A549 (cell line): Measurements from ENCODE around the gene PBXIP1. TPM values are rescaled to one million over a fixed set of nuclear protein-coding genes. Genes with fewer than 3 reads are reported as not detected.

ENCODE experiments used
- ATAC-seq, 2 experiments: fragments of 200-7000 bp in 1 of 2; fragments of >200 bp in 1 of 2; cut with Nextera tagmentation in 1 of 2; cut with Tn5 transposase in 1 of 2; 3 replicates each; pipeline versions ENCODE4 v1.8.0 to v1.9.1; 2018 to 2020; ENCODE audit warnings: mild to moderate bottlenecking in 1 of 2, moderate library complexity in 1 of 2
- CTCF ChIA-PET: fragments of 300-600 bp; sonication (Branson Sonifier 250); formaldehyde crosslinking; extraction: SDS; loops from one replicate; lab custom pipeline; 2021; ENCODE audit warnings: antibody characterized with exemption, inconsistent platforms; lab: Yijun Ruan, JAX
- POLR2A ChIA-PET: fragments of 350-600 bp; formaldehyde crosslinking; extraction: SDS; loops from one replicate; lab custom pipeline; 2021; ENCODE audit warnings: antibody characterized with exemption, inconsistent platforms; lab: Yijun Ruan, JAX
- DNase-seq, 2 experiments: peaks; one replicate each; pipeline versions ENCODE4 v3.0.0 to v3.0.0-alpha.2; 2011 to 2016; ENCODE audit warnings: low read depth in 1 of 2, low spot score in 1 of 2
- FAIRE-seq: peaks from 2 replicates; lab custom pipeline; 2011; peaks lifted over from hg19 to GRCh38; lab: Jason Lieb, UNC
- H3K27ac ChIP-seq, 2 experiments: fragments of >200 bp; sonication (Bioruptor Twin); formaldehyde crosslinking; 3 replicates each; pipeline ENCODE4 v1.5.1; 2016 to 2017
- H3K4me1 ChIP-seq: fragments of >200 bp; sonication (Bioruptor Twin); formaldehyde crosslinking; 3 replicates; pipeline ENCODE4 v1.6.1; 2016
- H3K4me2 ChIP-seq: fragments of >200 bp; sonication (Bioruptor Twin); formaldehyde crosslinking; 3 replicates; pipeline ENCODE4 v1.6.1; 2016
- H3K4me3 ChIP-seq: fragments of >200 bp; sonication (Bioruptor Twin); formaldehyde crosslinking; 3 replicates; pipeline ENCODE4 v1.5.1; 2016
- H3K9me3 ChIP-seq: fragments of >200 bp; sonication (Bioruptor Twin); formaldehyde crosslinking; 3 replicates; pipeline ENCODE4 v1.6.1; 2016
- BHLHE40 ChIP-seq: IDR thresholded peaks from 2 replicates; pipeline ENCODE4 v1.6.1; 2012; ENCODE audit warnings: low read depth, low read length, inconsistent platforms
- CBX2 ChIP-seq: fragments of 200-600 bp; sonication (generic); IDR thresholded peaks from 2 replicates; pipeline ENCODE4 v1.6.1; 2016; ENCODE audit warnings: low read depth, mild to moderate bottlenecking, borderline replicate concordance
- EHF ChIP-seq: fragments of 250-450 bp; sonication (Bioruptor Pico); IDR thresholded peaks from 2 replicates; pipeline ENCODE4 v1.5.0; 2020; ENCODE audit warnings: mild to moderate bottlenecking
- FOSL2 ChIP-seq, 2 experiments: fragments of 450-650 bp in 1 of 2; fragments of >200 bp in 1 of 2; sonication (Bioruptor Twin) in 1 of 2; formaldehyde crosslinking; IDR thresholded peaks; 2 replicates each; pipeline versions ENCODE4 v1.5.0 to v1.6.1; 2016 to 2020; ENCODE audit warnings: mild to moderate bottlenecking in 1 of 2, moderate library complexity in 1 of 2
- FOXS1 ChIP-seq: fragments of 250-450 bp; sonication (Bioruptor Pico); IDR thresholded peaks from 2 replicates; pipeline ENCODE4 v1.5.0; 2020; ENCODE audit warnings: mild to moderate bottlenecking, moderate library complexity
- HOXB5 ChIP-seq: fragments of 250-450 bp; sonication (Bioruptor Pico); IDR thresholded peaks from 2 replicates; pipeline ENCODE4 v1.5.0; 2020; ENCODE audit warnings: mild to moderate bottlenecking, moderate library complexity
- JUN ChIP-seq, 2 experiments: fragments of >200 bp; sonication (Bioruptor Twin); formaldehyde crosslinking; IDR thresholded peaks; 2 replicates in 1 of 2; 3 replicates in 1 of 2; pipeline ENCODE4 v1.6.1; 2016 to 2017
- MAFK ChIP-seq: fragments of 450-650 bp; IDR thresholded peaks from 2 replicates; pipeline ENCODE4 v1.6.1; 2014; ENCODE audit not compliant: partially characterized antibody
- MAZ ChIP-seq: fragments of 150-350 bp; IDR thresholded peaks from 2 replicates; pipeline ENCODE4 v1.6.1; 2014; ENCODE audit warnings: antibody characterized with exemption, low read depth, low read length, borderline replicate concordance
- NR3C1 ChIP-seq: fragments of >200 bp; sonication (Bioruptor Twin); formaldehyde crosslinking; IDR thresholded peaks from 3 replicates; pipeline ENCODE4 v1.6.1; 2017
- PHF8 ChIP-seq: fragments of 200-600 bp; sonication (generic); IDR thresholded peaks from 2 replicates; pipeline ENCODE4 v1.6.1; 2016; ENCODE audit warnings: low read depth, mild to moderate bottlenecking, antibody characterized with exemption, moderate library complexity, borderline replicate concordance
- RAD21 ChIP-seq, 2 experiments: fragments of >200 bp in 1 of 2; sonication (Bioruptor Twin) in 1 of 2; formaldehyde crosslinking in 1 of 2; IDR thresholded peaks in 1 of 2; conservative IDR thresholded peaks in 1 of 2; 2 replicates in 1 of 2; 3 replicates in 1 of 2; pipeline ENCODE4 v1.6.1; 2012 to 2018; ENCODE audit warnings: inconsistent platforms in 1 of 2
- RNF2 ChIP-seq: fragments of 200-600 bp; sonication (generic); IDR thresholded peaks from 2 replicates; pipeline ENCODE4 v1.6.1; 2016; ENCODE audit warnings: low read depth, mild to moderate bottlenecking, antibody characterized with exemption, moderate library complexity, borderline replicate concordance
- SREBF2 ChIP-seq: fragments of 450-650 bp; IDR thresholded peaks from 2 replicates; pipeline ENCODE4 v1.6.1; 2014; ENCODE audit warnings: mild to moderate bottlenecking, moderate library complexity
- TFCP2L1 ChIP-seq: fragments of 250-450 bp; sonication (Bioruptor Pico); IDR thresholded peaks from 2 replicates; pipeline ENCODE4 v1.5.0; 2021; ENCODE audit warnings: mild to moderate bottlenecking
- ZC3H11A ChIP-seq: fragments of 450-650 bp; IDR thresholded peaks from 2 replicates; pipeline ENCODE4 v1.6.1; 2014; ENCODE audit warnings: antibody characterized with exemption, mild to moderate bottlenecking
- WGBS: methylation state at CpG from one replicate; pipeline ENCODE4 v1.1.6; 2017; ENCODE audit errors: missing lambda C conversion rate; 5-methylcytosine and 5-hydroxymethylcytosine counted together
- polyA plus RNA-seq, 4 experiments: library from polyadenylated mRNA; depleted of rRNA in 3 of 4; stranded (reverse); fragments of >200 nt; fragmentation: RNase III in 1 of 4; extraction: RNeasy Plus Mini Kit Qiagen cat#74134 plus additional on column Dnase treatment in 1 of 4; gene quantifications; 2 replicates in 3 of 4; 3 replicates in 1 of 4; pipeline ENCODE4 v1.2.3, GENCODE V29; 2011 to 2017
- TF ChIP-seq, protein P1 (sequence below): fragments of 250-450 bp; sonication (Bioruptor Pico); IDR thresholded peaks from 2 replicates; pipeline ENCODE4 v1.5.0; 2021; ENCODE audit warnings: mild to moderate bottlenecking, moderate library complexity, borderline replicate concordance
- TF ChIP-seq, protein P2 (sequence below): fragments of 200-600 bp; sonication (generic); IDR thresholded peaks from 2 replicates; pipeline ENCODE4 v1.6.1; 2016; ENCODE audit warnings: antibody characterized with exemption, mild to moderate bottlenecking, moderate library complexity
- TF ChIP-seq, protein P3 (sequence below): IDR thresholded peaks from 2 replicates; pipeline ENCODE4 v1.6.1; 2012
- TF ChIP-seq, protein P4 (sequence below): fragments of >200 bp; sonication (Bioruptor Twin); formaldehyde crosslinking; IDR thresholded peaks from 3 replicates; pipeline ENCODE4 v1.5.1; 2016
- TF ChIP-seq, protein P5 (sequence below): fragments of >200 bp; sonication (Bioruptor Twin); formaldehyde crosslinking; IDR thresholded peaks from 2 replicates; pipeline ENCODE4 v1.6.1; 2016
- TF ChIP-seq, protein P6 (sequence below): fragments of >200 bp; sonication (Bioruptor Twin); formaldehyde crosslinking; IDR thresholded peaks from 3 replicates; pipeline ENCODE4 v1.6.1; 2016

PBXIP1 gene
- polyA plus RNA-seq, 2 of the 4 experiments (the other 2 are of a cell fraction), result 15.0 to 20.8 TPM

DNA sequence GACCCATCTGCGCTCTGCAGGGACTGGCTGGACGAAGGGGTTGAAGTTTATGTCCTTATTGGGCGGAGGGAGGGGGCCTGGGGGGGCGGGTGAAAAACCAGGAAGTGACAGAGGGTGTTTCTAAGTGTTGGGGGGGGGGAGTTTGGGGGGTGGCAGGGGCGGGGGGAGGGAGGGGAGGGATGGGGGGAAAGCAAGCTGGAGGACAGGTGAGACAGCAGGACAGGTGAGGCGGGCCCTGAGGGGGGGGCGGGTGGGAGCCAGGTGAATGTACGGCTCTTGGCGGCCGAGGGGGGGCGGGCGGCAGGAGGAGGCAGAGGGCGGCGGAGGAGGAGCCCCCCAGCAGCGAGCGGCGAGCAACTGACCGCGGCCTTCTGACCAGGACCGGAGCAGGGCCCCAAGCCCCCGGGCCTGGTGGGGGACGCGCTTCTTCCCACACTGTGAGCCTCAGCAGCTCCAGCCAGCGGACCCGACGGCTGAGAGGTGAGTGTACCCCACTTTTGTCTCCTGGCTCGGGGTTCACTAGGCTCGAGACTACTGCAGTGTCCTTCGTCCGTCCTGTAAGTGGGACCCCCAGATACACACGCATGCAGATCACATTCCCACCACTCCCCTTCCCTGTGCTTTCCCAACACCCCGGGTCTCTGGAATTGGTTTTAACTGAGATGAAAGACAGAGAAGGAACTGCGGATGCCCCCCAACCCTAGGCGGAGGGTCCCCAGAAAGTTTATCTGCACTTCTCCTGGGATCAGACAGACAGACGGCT, 46.7 kb upstream of the PBXIP1 start, which contains the start of gene ZBTB7B:
TSS of gene ZBTB7B (plus strand) at position 339 of the 763 bp plus-strand sequence. CDS start 11,859 bp downstream, outside the sequence.
- FAIRE-seq, result no peak

DNA sequence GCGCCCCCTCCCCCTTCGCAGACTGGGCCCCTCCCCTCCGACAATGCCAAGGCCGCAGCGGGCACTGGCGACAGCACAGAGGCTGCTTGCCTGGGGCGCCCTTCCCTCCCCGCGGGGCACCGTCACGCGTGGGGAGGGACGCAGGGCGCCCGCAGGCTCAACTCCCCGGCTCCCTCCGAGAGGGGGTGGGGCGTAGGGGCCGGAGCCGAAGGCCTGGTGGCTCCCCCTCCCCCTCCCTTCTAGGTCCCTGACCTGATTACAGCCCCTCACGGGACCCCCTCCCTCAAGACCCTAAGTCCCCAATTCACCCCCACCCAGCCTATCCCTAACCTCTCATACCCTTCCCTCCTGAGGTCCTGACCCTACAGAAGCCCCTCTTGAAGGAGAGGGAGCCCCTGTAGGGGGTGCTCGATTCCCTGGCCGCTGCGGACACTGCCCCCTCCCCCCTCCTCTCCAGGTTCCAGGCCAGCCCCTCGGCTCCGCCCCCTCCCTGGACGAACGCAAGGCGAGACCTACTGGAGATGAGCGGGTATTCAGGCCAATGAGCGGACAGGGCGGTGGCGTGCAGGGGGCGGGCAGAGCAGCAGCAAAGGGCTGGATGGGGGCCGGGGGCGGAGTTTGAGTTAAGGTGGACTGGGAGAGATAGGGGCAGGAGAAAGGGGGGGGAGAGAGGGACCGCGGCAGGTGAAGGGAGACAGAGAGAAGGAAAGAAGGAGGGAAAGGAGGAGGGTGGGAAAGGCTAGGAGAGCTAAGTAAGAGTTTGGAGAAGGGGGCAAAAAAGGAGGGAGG, 46.0 kb upstream of the PBXIP1 start:
- Histone ChIP-seq H3K4me3 (peak overlapping the region; percentile 80), H3K4me2 (peak overlapping the region; percentile 99), H3K9me3 (no peaks in the 10 kb centered on the region), H3K27ac (peak overlapping the region; percentile 98 to 100), H3K4me1 (peaks cover 43% of the 10 kb centered on the region)
- FAIRE-seq (no peak), ATAC-seq (peak; percentile 51 to 73), DNase-seq (peak; percentile 96 to 100)
- ChIA-PET POLR2A (interaction anchor here (0.5 to 4.8 kb wide), 13 partner anchors 9 to 226 kb away, joined by 3 to 52 read pairs (median 5); partner anchors contain the start of genes CKS1B, FLAD1, PMVK and PYGO2), CTCF (interaction anchor here (1.0 kb wide), 1 partner anchor 84 kb away, joined by 5 read pairs; no protein-coding TSS in a partner anchor)
- WGBS, result 0% methylated on average over 9 of the region's 38 CpGs
- TF ChIP-seq RAD21 (conservative IDR thresholded peaks at IDR 0.05 in 1 of 2, IDR thresholded peaks at IDR 0.05 in 1 of 2) (peak; percentile 37 to 62), TFCP2L1 (no peak), FOSL2 (IDR thresholded peaks at IDR 0.05) (no peak), FOSL2 (CRISPR knock-in tag; IDR thresholded peaks at IDR 0.05) (0 out of 2 replicates have a peak, but pooled peaks have one; percentile 2), EHF (no peak), RNF2 (no peak), JUN (IDR thresholded peaks at IDR 0.05) (no peak; a peak in 1 of 5 replicates), NR3C1 (no peak), MAFK (no peak), BHLHE40 (peak; percentile 86), ZC3H11A (no peak), SREBF2 (no peak), FOXS1 (CRISPR knock-in tag) (no peak), HOXB5 (CRISPR knock-in tag) (no peak)
- TF ChIP-seq, protein P1, sequence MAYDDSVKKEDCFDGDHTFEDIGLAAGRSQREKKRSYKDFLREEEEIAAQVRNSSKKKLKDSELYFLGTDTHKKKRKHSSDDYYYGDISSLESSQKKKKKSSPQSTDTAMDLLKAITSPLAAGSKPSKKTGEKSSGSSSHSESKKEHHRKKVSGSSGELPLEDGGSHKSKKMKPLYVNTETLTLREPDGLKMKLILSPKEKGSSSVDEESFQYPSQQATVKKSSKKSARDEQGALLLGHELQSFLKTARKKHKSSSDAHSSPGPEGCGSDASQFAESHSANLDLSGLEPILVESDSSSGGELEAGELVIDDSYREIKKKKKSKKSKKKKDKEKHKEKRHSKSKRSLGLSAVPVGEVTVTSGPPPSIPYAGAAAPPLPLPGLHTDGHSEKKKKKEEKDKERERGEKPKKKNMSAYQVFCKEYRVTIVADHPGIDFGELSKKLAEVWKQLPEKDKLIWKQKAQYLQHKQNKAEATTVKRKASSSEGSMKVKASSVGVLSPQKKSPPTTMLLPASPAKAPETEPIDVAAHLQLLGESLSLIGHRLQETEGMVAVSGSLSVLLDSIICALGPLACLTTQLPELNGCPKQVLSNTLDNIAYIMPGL, result no peak
- TF ChIP-seq, protein P2, sequence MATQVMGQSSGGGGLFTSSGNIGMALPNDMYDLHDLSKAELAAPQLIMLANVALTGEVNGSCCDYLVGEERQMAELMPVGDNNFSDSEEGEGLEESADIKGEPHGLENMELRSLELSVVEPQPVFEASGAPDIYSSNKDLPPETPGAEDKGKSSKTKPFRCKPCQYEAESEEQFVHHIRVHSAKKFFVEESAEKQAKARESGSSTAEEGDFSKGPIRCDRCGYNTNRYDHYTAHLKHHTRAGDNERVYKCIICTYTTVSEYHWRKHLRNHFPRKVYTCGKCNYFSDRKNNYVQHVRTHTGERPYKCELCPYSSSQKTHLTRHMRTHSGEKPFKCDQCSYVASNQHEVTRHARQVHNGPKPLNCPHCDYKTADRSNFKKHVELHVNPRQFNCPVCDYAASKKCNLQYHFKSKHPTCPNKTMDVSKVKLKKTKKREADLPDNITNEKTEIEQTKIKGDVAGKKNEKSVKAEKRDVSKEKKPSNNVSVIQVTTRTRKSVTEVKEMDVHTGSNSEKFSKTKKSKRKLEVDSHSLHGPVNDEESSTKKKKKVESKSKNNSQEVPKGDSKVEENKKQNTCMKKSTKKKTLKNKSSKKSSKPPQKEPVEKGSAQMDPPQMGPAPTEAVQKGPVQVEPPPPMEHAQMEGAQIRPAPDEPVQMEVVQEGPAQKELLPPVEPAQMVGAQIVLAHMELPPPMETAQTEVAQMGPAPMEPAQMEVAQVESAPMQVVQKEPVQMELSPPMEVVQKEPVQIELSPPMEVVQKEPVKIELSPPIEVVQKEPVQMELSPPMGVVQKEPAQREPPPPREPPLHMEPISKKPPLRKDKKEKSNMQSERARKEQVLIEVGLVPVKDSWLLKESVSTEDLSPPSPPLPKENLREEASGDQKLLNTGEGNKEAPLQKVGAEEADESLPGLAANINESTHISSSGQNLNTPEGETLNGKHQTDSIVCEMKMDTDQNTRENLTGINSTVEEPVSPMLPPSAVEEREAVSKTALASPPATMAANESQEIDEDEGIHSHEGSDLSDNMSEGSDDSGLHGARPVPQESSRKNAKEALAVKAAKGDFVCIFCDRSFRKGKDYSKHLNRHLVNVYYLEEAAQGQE, result no peak
- TF ChIP-seq, protein P3, sequence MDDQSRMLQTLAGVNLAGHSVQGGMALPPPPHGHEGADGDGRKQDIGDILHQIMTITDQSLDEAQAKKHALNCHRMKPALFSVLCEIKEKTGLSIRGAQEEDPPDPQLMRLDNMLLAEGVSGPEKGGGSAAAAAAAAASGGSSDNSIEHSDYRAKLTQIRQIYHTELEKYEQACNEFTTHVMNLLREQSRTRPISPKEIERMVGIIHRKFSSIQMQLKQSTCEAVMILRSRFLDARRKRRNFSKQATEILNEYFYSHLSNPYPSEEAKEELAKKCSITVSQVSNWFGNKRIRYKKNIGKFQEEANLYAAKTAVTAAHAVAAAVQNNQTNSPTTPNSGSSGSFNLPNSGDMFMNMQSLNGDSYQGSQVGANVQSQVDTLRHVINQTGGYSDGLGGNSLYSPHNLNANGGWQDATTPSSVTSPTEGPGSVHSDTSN, result peak; percentile 84
- TF ChIP-seq, protein P4, sequence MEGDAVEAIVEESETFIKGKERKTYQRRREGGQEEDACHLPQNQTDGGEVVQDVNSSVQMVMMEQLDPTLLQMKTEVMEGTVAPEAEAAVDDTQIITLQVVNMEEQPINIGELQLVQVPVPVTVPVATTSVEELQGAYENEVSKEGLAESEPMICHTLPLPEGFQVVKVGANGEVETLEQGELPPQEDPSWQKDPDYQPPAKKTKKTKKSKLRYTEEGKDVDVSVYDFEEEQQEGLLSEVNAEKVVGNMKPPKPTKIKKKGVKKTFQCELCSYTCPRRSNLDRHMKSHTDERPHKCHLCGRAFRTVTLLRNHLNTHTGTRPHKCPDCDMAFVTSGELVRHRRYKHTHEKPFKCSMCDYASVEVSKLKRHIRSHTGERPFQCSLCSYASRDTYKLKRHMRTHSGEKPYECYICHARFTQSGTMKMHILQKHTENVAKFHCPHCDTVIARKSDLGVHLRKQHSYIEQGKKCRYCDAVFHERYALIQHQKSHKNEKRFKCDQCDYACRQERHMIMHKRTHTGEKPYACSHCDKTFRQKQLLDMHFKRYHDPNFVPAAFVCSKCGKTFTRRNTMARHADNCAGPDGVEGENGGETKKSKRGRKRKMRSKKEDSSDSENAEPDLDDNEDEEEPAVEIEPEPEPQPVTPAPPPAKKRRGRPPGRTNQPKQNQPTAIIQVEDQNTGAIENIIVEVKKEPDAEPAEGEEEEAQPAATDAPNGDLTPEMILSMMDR, result peak; percentile 46
- TF ChIP-seq, protein P5, sequence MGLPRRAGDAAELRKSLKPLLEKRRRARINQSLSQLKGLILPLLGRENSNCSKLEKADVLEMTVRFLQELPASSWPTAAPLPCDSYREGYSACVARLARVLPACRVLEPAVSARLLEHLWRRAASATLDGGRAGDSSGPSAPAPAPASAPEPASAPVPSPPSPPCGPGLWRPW, result no peak

More for the DNA sequence above, 46.7 kb upstream of the PBXIP1 start, which contains the start of gene ZBTB7B:
- Histone ChIP-seq H3K4me1 (peaks cover 51% of the 10 kb centered on the region), H3K27ac (peak within 1 kb of the TSS; percentile 98 to 100), H3K4me2 (peak within 1 kb of the TSS; percentile 99), H3K4me3 (peak within 1 kb of the TSS; percentile 80), H3K9me3 (no peaks in the 10 kb centered on the region)
- peak in 1 of 2 experiments; percentile 57 for DNase-seq
- POLR2A ChIA-PET, result interaction anchor here (0.5 to 3.1 kb wide), 6 partner anchors 10 to 227 kb away, joined by 3 to 14 read pairs (median 6); no protein-coding TSS in a partner anchor
- WGBS, result 1% methylated on average over 19 of the region's 35 CpGs
- ATAC-seq, result peak; percentile 1 to 4; a peak in 3 of 6 replicates
- CTCF ChIA-PET, result interaction anchor here (1.0 kb wide), 1 partner anchor 83 kb away, joined by 5 read pairs; no protein-coding TSS in a partner anchor
- TF ChIP-seq CBX2 (no peak), PHF8 (peak; percentile 42; the same call in 1 of the 2 replicates), MAZ (0 out of 2 replicates have a peak, but pooled peaks have one; percentile 12)
- TF ChIP-seq, protein P6, sequence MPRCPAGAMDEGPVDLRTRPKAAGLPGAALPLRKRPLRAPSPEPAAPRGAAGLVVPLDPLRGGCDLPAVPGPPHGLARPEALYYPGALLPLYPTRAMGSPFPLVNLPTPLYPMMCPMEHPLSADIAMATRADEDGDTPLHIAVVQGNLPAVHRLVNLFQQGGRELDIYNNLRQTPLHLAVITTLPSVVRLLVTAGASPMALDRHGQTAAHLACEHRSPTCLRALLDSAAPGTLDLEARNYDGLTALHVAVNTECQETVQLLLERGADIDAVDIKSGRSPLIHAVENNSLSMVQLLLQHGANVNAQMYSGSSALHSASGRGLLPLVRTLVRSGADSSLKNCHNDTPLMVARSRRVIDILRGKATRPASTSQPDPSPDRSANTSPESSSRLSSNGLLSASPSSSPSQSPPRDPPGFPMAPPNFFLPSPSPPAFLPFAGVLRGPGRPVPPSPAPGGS, result 0 out of 3 replicates have a peak, but pooled peaks have one; percentile 26
